Activated gamma-delta T cell (primary cell): ENCODE results near the gene SAPCD2.
"Not testable (repeated sequence)": the region's sequence is repeated elsewhere in the genome, so short reads cannot be mapped to it uniquely, and the experiment has no call there.

Source experiments
- DNase-seq: peaks from one replicate; lab custom pipeline; 2025; lab: John Stamatoyannopoulos, UW

Gene SAPCD2

DNA sequence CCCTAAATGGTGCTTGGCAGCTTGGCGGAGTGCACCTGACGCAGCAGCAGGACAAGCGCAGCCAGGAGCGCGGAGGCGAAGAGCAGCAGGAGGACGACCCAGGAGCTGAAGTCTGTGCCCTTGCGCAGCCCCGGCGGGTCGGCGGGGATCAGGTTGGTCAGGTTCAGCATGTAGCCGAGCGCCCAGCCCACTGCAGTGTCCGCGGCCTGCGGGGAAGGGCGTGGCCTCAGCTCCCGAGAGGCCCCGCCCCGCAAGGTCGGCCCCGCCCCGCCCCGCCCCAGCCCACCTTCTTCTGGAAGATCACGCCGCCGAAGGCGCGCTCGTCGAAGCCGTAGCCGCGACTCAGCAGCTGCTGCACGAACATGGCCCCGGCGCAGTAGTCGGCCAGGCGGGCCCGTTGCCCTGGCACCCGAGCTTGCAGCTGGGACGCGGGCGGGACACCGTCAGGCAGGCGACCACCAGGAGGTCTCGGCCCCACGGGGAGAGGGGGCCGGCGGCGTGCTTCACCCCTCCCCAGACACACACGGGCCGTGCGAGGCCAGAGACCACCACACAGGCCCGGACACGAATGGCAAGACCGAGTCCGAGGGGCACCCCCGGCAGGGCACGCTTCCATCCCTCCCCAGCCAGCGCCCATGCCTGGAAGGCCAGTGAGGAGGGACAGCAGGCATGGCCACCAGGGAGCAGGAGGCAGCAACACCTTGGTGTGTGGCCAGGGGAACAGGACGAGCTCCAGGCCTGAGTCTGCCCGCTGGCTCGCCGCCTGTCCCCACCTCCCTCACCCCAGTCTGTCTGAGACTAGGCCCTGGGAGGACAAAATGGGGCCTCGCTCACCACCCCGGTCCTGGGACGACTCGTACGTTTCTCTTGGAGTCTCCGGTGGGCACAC is 21.5 kb downstream of the SAPCD2 start:
- no peak for DNase-seq

DNA sequence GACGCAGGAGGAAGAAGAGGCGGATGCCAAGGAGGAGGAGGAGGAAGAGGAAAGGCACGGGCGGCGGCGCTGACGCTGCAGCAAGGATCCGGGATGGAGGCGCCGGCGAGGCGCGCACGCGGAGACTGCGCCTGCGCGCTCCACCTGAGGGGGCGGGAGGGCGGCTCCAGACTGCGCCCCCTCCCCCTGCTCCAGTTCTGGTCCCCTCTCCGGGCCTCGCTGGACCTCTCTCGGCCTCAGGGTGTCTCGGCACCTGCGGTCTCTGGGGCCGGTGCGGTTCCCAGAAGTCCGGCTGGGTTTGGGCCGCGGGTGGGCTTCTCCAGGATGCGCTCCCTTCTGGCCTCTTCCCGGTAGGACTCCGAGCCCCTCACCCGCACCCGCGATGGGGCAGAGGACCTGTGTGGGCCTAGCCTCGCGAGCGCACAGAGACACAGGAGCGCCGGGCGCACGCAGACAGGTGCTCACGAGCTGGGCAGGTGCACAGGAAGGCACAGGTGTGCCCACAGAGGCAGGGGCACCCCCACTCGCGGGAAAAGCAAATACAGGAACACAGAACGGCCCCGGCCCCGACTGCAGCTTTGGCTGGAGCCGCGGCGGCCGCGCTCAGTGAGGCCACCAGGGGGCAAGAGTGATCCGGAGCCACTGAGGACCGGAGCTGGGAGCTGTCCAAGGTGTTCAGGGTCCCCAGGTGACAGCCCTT is 24.1 kb downstream of the SAPCD2 start, which contains the start of gene NPDC1:
Gene NPDC1, minus strand, starts transcription at position 90 of the 700 bp plus-strand sequence. CDS start 188 bp downstream, outside the sequence.
- DNase-seq: peak; percentile 53

DNA sequence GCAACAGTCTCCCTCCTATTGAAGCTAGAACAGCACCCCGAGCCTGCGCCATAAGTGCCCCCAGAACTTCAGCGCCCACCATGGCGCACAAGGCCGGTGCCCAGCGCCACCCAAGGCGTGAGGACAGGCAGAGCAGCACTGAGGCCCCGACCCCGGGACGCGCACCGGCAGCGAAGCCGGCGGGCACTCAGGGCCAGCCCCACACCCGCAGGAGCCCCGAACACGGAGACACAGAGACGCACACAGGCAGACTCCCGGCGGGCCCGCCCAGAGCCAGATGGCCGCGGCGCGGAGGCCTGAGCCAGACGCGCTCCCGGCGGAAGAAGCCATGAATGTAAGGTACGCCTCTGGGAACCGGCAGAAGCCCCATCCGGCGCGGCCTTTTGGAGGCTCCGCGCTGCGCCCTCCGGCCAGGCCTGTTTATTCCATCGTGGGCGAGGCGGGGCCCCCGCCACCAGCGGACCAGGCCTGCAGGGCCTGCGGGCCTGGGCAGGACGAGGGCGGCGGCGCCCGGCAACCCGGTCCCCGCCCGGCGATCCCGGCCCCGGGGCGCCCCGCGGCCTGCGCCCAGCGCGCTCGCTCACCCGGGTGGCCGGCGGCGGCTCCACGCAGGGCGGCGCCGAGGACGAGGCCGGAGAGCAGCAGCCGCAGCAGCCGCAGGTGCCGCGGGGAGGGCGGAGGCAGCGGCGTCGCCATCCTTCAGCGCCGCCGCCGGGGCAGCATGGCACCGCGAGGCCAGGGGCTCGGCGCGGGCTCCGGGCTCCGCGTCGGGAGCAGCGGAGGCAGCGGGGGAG is 24.9 kb downstream of the SAPCD2 start:
- DNase-seq: no peak

DNA sequence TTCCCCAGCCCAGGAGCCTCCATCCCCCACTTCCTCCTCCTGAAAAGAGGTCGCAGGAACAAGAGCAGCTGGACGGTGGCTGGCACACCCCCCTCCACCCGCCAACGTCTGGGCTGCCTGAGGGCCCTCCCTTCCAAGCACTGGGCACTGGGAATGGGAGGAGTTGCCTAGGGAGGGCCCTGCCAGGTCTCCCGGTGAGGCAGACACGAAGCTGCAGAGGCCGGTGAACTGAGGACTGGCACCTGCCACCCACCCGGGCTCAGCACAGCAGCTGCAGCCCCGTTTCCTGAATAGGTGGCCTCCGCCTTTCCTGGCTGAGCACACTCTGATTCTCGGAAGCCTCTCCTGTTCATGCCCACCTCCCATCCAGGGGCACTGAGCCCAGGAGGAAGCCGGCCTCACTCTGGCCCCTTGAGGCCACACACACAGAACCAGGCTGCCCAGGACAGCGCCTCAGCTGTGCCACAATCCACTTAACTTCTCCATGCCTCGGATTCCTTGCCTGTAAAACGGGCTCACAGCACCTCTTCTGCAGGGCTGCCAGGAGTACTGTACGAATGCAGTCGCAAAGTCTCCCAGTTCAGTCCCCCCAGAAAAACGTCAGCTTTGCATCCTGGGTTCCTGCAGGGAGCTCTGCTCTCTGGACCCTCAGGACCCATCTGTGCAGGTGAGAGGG is 25.7 kb downstream of the SAPCD2 start:
- DNase-seq: no peak

DNA sequence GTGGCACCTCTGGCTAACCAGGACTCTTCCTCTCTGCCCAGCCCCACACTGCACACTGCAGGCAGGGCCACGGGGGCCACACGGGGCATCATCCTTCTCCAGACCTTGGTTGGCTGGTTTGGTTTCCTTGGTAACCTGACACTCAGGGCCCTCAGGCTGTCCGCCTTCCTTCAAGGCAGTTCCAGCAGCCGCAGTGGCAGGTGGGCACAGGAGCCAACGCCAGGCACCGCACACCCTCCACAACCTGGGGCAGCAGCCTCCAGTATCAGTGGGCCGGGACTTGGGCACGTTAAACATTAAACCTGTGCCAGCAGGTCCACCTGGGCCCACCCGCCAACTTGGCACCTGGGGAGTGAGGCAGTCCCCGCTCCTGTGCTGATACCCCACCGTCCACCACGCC is 26.3 kb downstream of the SAPCD2 start:
- DNase-seq: no peak

DNA sequence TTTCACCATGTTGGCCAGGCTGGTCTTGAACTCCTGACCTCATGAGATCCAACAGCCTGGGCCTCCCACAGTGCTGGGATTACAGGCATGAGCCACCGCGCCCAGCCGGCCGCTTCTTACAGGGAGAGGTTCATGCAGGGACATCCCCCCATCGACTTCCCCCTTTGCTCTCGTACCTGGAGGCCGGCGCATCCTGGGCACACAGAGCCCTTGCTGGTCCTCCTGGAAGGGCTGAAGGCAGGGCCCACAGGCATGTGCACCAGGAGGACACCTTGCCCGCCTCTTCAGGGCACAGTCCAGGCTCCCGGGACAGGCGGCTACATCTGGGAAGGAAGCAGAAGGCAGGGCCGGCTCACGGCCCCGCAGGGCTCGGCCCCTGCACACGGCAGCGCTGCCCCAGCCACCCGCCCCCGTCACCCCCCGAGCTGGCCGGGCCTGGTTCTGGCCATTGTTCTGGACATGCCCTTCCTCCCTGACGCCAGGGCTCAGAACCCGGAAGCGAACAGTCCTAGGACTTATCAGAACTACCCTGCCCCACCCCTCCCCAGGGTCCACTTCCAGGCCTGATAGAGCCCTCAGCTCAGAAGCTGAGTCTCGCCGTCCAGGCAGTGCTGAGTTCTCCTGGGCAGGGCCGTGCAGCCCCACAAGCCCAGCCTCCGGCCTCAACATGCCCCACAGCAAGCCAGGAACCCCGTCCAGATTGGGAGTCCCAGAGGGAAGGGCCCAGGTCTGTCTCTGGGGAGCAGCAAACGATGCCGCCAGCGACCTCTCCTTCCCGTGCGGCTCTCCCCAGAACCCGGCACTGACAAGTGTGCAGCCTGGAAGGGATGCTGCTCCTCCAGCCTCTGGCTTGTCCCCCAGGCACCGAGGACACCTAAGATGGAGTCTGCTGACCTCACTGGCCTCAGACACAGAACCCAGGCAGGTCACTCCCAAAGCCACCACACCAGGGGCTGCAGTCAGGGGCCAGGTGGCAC is 27.3 kb downstream of the SAPCD2 start:
- DNase-seq: no peak

DNA sequence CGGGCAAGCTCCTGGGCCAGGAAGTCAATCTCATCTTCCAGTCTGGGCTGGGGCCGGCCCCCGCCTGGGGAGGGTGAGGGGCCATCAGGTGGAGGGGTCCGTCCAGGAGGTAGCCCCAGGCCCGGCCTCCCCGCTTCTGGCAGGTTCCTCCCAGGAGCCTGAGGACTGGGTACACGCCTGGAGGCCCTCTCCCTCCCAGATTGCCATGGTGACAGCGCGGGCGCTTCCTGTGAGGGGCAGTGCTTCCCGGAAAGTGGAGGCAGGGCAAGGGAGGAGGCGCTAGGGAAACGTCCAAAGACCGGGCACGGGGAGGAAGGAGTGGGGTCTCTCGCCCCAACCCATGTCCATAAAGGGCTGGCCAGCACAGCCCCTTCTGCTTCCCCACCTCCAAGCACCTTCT is 29.2 kb downstream of the SAPCD2 start:
- DNase-seq: no peak

DNA sequence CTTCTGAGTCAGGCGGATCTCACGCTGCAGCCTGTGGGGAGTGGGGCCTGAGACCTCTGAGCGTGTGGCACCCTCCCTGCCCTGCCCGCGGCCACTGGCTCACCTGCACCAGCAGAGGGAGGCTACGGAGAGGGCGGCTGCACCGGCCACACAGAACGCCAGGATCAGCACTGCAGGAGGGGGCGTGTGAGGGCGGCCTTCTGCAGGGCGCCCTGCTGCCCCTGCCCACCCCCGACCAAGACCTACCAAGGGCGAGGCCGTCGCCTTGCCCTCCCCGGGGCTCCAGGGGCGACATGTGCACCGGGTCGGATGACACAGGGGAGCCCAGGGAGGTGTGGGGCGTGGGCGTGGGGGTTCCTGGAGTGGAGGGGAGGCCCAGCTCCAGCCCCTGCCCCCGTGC is 29.8 kb downstream of the SAPCD2 start:
- no peak for DNase-seq

DNA sequence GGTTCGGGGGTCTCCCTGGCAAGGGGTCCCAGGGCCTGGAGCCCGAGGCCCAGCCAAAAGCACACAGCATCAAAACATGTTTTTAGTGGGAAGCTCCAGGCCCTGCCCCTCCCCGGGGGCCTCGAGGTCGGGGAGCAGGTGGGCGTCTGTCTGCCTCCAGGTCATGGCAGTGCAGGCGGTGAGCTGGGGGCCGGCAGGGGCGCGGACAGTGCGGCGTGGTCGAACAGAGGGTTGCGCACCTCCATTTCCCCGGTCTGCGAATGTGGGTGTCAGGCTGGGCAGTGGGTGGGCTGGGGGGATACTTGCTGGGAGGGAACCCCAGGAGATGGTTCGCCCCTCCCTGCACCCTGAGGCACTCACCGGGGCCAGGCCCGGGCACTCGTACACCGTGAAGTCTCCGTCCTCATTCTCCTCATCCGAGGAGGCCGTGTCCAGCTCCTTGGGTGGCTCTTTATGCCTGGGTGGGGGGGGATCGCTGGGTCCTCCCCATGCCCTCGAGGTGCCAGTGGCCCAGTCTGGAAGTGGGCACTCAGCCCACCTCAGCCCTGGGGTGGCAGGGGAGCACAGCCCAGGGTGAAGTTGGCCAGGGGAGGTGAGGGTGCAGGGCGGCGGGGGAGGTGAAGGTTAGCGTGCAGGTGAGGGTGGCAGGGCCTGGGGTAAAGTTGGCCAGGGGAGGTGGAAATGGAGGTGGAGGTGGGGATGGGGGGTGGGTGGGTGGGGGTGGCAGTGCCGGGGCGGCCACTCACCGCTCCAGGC is 30.6 kb downstream of the SAPCD2 start:
- DNase-seq: no peak

DNA sequence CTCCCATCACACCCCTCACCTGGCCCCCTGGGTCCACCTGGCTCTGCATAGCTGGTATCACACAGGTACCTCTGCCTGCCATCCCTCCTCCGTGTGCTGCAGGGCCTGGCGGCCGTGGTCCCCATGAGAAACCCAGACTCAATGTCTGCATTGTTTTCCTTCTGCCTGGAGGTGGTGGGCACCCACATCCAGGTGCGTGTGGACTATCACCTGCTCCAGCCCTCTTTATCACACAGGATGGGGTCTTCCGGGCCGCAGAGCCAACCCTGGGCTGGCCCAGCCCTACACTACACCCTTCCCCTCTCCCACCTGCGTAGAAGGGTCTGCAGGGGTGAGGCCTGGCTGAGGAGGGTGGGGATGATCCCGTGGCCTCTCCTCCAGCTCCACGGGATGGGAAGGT is 31.4 kb downstream of the SAPCD2 start:
- DNase-seq: no peak

DNA sequence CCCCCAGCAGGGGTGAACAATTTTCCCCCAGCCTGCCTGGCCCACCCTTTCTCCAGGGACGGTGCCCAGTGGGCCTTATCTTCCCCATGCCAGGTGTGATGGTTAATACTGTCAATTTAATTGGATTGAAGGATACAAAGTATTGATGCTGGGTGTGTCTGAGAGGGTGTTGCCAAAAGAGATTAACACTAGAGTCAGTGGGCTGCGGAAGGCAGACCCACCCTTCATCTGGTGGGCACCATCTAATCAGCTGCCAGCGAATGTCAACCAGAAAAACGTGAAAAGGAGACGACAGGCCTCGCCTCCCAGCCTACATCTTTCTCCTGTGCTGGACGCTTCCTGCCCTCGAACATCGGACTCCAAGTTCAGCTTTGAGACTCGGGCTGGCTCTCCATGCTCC is 32.9 kb downstream of the SAPCD2 start:
- DNase-seq: no peak

DNA sequence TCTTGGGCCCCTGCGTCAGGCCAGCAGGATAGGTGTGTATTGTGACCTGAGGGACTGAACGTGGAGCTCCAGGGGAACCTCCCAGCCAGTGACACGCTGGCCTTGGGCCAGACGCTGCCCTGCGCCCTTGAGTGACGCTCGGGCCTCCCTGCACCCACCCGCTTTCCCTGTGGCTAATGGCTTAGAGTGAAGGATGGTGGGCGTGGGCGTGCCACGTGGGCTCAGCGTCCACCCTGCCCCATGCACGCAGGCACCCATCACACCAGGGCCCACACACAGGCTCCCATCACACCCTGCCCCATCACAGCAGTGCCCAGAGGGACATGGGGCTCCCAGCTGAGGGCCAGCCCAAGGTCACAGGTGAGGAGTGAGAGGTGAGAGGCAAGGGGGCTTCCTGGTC is 33.3 kb downstream of the SAPCD2 start:
- DNase-seq: no peak

DNA sequence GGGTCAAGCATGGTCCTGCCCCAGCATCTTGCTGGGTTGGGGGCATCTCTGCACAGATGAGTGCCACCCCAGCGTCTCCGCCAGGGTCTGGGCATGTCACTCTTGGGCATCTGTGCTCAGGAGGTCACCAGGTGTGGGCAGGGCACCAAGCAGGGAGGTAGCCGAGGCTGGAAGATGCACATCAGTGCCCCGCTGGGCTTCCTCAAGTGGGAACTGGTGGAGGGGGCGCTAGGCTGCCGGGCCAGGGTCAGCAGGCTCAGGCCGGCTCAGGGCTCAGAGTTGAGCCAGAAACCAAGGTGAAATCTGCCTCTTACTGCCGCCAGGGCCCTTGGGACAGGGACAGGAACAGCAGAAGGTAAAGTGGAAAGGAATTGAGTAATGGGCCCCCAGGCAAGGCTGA is 34.4 kb downstream of the SAPCD2 start:
- DNase-seq: no peak

DNA sequence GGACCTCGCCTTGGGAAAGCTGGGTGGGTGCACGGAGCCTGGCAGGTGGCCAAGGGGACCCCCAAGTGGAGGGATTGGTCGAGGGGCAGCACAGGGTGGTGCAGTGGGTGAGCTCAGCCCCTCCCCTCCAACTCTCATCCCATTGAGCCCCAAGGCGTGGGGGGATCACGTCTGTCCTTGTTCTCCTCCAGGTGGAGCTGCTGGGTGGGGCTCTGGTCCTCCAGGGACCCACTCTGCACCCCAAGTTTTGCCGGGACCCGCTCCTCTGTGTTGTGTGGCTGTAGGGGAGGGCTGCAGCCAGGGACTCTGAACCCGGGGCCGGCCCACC is 34.9 kb downstream of the SAPCD2 start:
- DNase-seq: no peak

DNA sequence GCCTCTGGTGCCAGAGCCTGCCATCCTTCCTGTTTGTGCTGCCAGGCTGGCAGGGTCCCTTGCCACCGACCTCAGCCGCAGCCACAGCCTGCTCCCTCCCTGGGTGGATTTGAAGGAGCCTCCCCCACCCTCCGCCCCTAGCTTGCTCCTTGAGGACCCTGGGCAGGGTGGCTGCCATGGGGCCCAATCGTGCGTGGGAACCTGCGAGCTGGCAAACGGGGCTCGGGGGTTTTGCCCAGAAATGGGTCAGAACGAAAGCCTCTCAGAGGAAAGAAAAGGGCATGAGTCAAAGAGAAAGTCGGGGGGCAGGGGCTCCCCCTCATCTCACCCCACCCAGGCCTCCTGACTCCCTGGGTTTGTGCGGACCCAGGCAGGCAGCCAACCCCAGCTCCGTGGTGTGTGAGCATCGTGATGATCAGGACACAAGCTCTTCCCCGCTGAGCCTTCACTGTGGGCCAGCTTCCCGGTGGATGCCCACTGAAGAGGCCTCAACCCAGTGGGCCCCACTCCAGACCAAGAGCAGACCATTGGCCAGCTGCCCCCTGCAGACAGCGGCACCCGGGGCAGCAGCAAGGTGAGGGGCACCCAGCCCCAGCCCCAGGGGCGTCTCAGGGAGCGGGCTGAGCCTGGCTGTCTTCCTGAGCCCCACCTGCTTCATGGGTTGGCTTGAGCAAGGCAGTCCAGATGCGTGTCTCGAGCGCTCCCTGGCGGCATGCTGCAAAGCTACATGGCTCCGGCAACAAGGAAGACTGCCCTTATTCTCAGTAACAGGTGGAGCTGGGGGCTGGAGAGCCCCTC is 35.4 kb downstream of the SAPCD2 start:
- peak; percentile 63 for DNase-seq

DNA sequence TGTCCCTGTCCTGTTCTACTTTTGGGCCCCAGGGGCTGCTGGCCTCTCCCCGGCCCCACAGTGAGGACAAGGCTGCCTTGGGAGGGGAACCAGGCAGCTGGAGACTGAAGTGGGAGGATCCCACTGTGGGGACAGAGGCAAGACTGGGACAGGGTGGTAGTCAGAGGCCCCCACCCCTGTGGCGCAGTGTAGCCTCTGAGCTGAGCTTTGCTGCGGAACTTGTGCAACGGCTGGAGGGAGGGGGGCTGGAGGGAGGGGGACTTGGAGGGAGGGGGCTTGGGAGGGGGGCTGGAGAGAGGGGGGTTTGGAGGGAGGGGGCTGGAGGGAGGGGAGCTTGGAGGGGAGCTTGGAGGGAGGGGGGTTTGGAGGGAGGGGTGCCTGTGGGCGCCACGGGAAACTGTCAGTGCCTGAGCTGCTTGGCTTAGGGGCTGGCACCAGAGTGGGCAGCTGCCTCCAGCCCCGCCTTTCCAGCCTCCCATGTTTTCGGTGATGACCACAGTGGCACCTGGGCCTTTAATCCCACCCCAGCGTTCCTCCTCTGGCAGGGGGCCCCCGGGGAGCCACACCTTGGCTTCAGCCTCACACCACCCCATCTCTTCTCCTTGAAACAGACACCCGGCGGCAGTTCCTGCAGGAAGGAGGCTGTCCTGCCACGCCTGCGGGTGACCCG is 36.2 kb downstream of the SAPCD2 start:
- DNase-seq: no peak

DNA sequence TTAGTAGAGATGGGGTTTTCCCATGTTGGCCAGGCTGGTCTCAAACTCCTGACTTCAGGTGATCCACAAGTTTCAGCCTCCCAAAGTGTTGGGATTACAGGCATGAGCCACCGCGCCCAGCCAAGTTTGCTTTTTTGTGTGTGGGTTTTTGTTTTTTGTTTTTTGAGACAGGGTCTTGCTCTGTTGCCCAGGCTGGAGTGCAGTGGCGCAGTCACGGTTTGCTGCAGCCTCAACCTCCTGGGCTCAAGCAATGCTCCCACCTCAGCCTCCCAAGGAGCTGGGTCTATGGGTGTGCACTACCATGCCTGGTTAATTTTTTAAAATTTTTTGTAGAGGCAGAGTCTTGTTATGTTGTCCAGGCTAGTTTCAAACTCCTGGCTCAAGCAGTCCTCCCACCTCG is 36.9 kb downstream of the SAPCD2 start:
- DNase-seq: not testable (repeated sequence)

DNA sequence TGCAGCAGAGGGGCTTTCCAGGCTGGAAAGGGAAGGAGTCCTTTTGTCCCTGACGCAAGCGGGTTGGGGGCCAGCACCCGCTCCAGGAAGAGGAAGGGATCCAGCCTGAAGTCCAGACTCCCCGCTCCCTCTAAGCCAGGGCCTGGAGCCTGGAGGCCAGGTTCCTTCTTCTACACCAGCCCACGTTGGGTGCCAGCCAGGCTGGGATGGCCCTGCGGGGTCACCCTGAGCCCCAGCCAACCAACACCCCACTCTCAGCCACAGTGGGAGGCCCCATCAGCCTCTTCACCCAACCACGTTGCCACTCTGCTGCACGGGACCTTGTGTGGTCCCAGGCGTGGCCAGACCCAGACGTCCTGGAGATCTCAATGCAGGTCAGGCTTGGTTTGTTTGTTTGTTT is 37.5 kb downstream of the SAPCD2 start:
- no peak for DNase-seq
